HG02840 (cell line): ENCODE data around the gene MCF2L.

Experiments used
- ATAC-seq: cut with Tn5 transposase; IDR thresholded peaks from one replicate; pipeline ENCODE4 v1.9.1; 2021; ENCODE audit warnings: mild to moderate bottlenecking, moderate library complexity, moderate number of reproducible peaks; ENCODE audit not compliant: unreplicated experiment, low FRiP score

MCF2L gene

GRCh38 chr13:112963641-112964040 lies 5.4 kb upstream of the MCF2L start:
- ATAC-seq: no peak

GRCh38 chr13:112964971-112965492 lies 4.0 kb upstream of the MCF2L start:
- no peak for ATAC-seq

DNA sequence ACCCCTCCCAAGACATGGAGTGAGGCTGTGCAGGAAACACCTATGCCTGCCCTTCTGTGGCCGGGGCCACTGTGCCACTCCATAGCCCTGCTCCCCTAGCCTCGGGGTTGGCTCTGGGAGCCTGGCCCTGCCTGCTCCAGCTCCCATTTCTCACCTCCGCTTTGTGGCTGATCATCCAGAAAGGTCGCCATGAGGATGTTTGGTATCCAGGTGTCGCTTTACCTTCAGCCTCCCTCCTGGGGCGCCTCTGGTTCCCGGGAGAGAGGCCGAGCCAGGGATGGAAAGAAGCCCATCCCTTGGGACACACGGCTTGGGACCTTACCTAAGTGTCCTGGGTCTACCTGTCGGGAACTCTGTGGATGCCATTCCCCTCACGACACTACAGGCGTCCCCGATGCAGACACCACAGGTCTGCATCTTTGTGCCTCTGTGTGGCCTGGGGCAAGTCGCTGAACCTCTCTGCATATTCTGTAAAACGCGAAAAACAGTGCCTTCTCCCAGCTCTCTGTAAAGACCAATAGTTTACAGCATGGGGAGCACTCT lies 3.4 kb upstream of the MCF2L start:
- ATAC-seq: no peak

DNA sequence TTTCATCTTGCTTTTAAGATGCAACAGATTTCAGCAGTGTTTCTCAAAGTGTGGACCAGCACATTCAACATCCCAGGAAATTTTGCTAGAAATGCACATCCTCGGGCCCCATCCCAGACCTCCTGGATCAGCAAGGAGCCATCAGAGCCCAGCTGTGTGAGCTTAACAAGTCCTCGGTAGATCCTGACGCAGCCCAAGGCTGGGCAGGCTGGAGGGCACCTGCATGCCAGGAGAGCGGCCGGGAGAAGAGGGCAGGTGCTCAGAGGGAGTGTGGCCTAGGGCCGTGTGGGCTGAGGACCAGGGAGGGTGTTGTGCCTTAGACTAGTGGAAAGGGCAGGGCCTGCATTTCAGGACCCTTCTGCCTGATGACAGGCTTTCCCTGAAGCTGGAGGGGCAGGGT lies 2.2 kb upstream of the MCF2L start:
- ATAC-seq: no peak

DNA sequence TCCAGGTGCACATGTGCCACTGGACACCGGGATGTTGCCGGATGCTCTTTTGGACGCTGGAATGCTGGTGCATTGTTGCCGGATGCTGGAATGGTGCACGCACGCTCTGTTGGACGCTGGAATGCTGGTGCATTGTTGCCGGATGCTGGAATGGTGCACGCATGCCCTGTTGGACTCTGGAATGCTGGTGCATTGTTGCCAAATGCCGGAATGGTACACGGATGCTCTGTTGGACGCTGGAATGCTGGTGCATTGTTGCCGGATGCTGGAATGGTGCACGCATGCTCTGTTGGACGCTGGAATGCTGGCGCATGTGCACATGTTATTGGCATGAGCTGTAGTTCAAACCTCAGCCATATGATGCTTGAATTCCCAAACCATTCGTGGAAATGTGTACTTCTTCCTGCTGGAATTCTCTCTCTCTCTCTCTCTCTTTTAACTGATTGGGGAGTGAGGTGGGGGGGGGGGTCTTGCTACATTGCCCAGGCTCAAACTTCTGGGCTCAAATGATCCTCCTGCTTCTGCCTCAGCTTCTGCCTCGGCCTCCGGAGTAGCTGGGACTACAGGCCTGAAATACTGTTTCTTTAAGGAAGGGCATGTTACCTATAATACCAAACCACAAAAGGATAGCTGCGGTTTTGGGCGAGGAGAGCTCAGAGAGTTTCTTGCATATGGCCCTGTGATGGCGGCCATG lies 1.2 kb upstream of the MCF2L start:
- no peak for ATAC-seq

- no peak for ATAC-seq
Observed at GRCh38 chr13:112968380-112968909, 569 bp upstream of the MCF2L start.

DNA sequence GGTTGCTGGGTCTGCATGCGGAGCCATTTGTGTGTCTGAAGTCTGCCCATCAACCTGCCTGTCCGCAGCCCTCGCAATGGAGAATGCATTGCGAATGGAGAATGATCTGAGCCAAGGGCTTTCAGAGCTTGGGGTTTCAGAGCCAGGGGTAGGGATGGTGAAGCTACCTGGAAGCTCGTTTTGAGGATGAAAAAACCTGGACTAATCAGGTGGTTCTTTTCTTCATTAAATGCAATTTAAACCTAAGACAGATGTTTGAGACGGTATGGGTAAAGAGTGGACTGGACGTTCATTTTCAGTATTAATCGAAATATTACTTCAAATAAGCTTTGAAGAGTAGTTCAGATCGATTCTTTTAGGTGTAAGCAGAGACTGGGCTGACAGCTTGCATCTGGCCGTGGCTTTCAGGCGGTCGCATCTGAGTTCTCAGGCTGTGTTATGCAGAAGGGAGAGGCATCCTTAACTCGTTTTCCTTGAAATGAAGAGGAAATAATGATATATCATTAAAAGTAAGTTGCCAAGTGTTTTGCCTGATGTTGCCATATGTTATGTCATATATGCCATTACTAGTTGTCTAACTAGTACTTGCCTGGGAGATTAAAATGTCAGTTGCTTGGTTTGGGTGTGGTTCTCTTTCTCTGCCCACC lies 801 bp downstream of the MCF2L start:
- ATAC-seq: no peak

GRCh38 chr13:112970552-112971287 lies 1.7 kb downstream of the MCF2L start:
- no peak for ATAC-seq

GRCh38 chr13:112971288-112971643 lies 2.3 kb downstream of the MCF2L start:
- no peak for ATAC-seq

GRCh38 chr13:112972258-112972657 lies 3.2 kb downstream of the MCF2L start:
- no peak for ATAC-seq

DNA sequence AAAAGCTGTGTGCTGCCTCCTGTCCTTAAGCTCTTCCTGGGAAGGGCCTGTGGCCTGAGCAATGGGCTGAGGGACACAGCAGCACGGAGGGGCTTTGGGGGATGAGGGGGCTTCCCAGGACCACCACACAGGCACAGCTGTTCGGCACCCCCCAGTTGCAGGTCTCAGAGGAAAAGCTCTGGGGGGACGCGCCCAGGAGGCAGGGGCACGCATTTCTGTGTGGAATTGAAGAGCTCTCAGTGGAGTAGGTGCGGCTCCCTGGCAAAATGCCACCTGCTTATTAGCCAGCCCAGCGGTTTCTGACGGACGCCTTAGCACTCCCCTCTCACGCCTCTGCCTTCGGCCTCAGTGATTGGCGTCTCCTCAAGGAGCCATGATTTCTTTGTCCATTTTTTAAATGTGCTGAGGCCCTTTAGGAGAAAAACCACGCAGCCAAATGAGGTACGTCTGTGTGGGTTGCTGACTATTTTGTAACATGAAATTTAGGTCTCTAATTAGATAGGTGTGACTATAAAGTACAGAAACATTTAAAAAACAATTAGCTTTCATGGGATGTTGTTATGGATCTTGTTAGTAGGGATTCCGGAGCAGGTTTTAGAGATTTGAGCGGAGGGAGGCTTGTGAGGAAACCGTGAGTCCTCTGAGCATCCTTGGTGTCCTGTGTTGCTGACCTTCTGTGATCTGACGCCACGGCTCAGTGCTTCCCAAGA lies 4.0 kb downstream of the MCF2L start:
- no peak for ATAC-seq

GRCh38 chr13:112973577-112973951 lies 4.5 kb downstream of the MCF2L start:
- no peak for ATAC-seq

DNA sequence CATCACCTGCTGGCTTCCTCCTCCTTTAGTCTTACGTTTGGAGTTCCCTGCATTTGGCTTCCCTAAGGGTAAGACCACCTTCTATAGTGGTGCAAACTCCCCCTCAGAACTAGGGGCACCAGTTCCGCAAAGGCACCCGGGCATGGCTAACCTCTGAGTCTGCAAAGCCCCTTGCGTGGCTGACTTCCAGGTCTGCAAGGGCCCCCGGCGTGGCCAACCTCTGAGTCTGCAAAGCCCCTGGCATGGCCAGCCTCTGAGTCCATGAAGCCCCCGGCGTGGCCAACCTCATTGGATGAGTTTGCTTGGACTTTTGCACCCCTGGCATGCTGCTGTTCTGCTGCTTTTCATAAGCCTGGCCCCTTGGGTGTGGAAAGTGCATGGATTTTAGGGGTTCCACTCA lies 5.1 kb downstream of the MCF2L start:
- no peak for ATAC-seq

GRCh38 chr13:112974671-112975070 lies 5.7 kb downstream of the MCF2L start:
- ATAC-seq: no peak

DNA sequence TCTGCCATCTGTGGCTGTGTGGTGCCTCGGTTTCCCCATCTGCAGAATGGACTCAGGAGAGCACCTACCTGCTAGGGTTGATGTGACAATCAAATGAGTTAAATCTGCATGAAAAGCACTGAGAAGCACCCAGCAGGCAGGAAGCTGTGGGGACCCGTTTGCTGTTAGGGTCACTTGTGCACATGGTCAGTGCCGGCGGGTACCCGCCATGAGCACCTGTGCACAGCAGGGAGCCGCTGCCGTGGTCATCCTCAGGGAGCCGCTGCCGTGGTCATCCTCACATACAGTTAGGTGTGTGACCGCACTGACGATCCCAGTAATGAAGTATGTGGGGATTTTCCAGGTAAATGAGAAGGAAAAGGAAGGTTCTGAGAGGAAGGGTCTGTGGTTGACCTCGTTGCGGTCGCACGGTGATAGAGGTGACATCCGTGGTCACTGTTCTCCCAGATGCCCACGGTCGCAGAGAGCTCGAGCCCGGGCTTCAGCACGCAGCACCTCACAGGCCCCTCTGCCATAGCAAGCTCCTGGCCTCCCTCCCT lies 6.5 kb downstream of the MCF2L start:
- no peak for ATAC-seq

GRCh38 chr13:112976526-112976925 lies 7.5 kb downstream of the MCF2L start:
- ATAC-seq: no peak

GRCh38 chr13:112977091-112977490 lies 8.1 kb downstream of the MCF2L start:
- ATAC-seq: no peak

DNA sequence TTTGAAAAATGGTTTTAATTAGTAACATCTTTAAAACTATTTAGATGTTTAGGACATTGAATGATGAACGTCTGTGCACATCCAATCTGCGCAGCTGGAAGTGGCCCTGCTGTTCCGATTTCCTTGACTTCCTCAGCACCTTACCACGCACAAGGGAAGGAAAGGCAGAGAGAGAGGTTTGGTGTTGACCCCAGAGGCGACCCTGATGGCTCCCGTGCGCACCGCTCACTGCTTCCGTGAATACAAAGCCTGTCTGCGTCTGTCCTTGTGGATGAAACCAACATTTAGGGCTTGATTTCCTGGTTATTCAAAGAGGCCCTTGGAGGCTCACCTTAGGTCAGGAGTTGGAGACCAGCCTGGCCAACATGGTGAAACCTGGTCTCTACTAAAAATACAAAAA lies 8.5 kb downstream of the MCF2L start:
- ATAC-seq: no peak

DNA sequence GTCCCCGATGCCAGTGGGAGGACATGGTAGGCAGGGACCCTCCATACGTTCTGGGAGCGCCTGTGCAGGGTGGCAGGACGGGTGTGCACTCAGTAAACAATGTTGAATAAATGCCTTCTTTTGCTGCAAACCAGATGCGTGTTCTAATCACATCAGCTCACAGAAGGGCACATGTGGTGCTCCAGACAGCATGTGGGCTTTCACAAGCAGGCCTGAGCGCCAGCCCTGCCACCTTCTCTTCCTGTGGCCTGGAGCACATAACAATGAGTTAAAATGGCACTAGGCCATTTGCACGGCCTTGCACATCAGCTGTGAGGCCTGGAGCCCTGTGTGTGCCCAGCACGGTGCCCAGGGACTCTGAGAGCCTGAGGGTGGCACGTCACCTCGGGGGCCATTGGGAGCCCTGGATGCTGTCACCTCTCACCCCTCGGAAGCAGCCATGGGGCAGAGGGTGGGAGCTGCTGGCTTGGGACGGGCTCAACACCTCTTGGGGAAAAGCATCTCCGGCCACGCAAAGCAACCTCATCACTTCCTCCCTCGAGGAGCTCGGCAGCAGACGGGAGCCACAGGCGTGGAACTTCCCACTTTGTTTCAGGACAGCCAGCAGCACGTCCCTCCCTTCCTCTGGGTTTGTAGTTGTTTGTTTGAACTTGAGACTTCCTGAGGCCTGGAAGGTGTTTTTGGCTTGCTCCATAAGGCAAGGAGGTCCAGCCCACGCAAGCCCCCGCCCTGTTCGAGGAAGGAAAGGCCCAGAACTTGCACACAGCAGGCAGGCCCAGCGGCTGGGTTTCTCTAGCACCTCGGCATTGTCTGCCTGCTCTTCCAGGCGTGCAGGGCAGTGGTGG lies 9.8 kb downstream of the MCF2L start:
- no peak for ATAC-seq
